ENCODE data around the gene APBB2. TPM values are rescaled to one million over a fixed set of nuclear protein-coding genes. Genes with fewer than 3 reads are reported as not detected.

The APBB2 gene
- total and polyA plus RNA-seq, 2 of the 4 experiments (the other 2 are of a cell fraction) = 47.9 to 75.5 TPM

DNA sequence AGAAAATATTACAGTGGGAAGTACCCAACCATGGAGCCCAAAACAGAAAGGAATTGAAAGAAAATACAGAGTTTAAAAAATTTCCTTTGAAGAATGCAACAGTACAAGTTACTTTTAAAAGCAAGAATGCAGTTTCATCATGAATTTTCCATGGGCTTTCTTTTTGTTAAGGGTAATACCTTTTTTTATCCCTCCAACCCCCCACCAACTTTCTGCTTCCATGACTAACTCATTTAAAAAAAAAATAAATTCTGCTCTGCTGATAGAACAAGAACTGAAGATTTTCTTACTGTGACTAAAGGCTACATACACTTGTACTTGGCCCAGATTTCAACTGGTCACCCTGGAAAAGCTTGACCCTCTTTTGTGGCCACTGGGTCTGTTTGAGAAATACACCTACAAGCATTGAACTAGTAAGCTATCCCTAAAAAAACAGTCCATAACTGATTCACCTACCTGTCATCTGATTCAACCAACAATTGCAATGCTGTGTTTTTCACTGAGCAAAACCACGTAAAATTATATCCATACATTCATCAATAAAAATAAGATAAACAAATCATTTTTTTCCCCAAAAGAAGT, 250.4 kb downstream of the APBB2 start:
- Histone ChIP-seq H4K5ac (ENCODE audit: low read depth, low read length) (no peak overlapping the region), H4K8ac (ENCODE audit: low read depth in 2 of 2, low read length in 2 of 2) (0 out of 4 replicates have a peak overlapping the region, but pooled peaks of 1 of the 2 experiments have one; percentile 46), H2BK15ac (ENCODE audit: low read depth, low read length) (0 out of 3 replicates have a peak overlapping the region, but pooled peaks have one; percentile 14), H3K79me1 (ENCODE audit: low read depth in 1 of 2, low read length in 2 of 2) (peaks cover 0 to 22% of the 10 kb centered on the region in 2 experiments; a peak in 3 of 4 replicates), H3K9me3 (ENCODE audit: control insufficient read depth, insufficient read depth, low read length) (no peaks in the 10 kb centered on the region; the same call in 1 of the 2 replicates), H3K4me2 (ENCODE audit: low read depth, low read length) (peak overlapping the region; percentile 43; the same call in 1 of the 2 replicates), H3K4me1 (ENCODE audit: control insufficient read depth, insufficient read depth, low read length) (peaks cover 13% of the 10 kb centered on the region), H2BK20ac (ENCODE audit: low read depth, low read length) (peak overlapping the region; percentile 62; the same call in 1 of the 2 replicates), H2AK5ac (ENCODE audit: low read depth, low read length) (no peak overlapping the region), H2AK9ac (replicated peaks; ENCODE audit: low read depth, low read length, poor library complexity) (no peak overlapping the region), H3K9me1 (ENCODE audit: insufficient read depth, low read length) (peaks cover 4% of the 10 kb centered on the region; the same call in 1 of the 2 replicates), H3K27ac (ENCODE audit: insufficient read depth, low read length) (no peak overlapping the region), H3K27me3 (ENCODE audit: control insufficient read depth, insufficient read depth, low read length) (no peaks in the 10 kb centered on the region), H3K4ac (ENCODE audit: low read depth, low read length) (no peak overlapping the region; the same call in 1 of the 2 replicates), H3K23ac (ENCODE audit: low read depth, low read length) (no peak overlapping the region), H3K4me3 (ENCODE audit: insufficient read depth, low read depth, low read length) (no peak overlapping the region), H3K9ac (ENCODE audit: low read depth, low read length) (no peak overlapping the region), H4K20me1 (ENCODE audit: insufficient read depth, low read length) (no peaks in the 10 kb centered on the region), H3K56ac (ENCODE audit: extremely low read depth, insufficient read depth, low read length) (no peak overlapping the region), H2AFZ (replicated peaks; ENCODE audit: low read length, poor library complexity) (no peak overlapping the region), H4K91ac (ENCODE audit: insufficient read depth, low read depth, low read length) (no peak overlapping the region), H3K14ac (replicated peaks; ENCODE audit: low read depth, low read length) (0 out of 2 replicates have a peak overlapping the region, but pooled peaks have one; percentile 69), H3K18ac (ENCODE audit: low read depth, low read length) (no peak overlapping the region), H2BK5ac (ENCODE audit: low read depth, low read length, poor library complexity, severe bottlenecking) (peak overlapping the region; percentile 70), H2BK120ac (ENCODE audit: low read depth, low read length) (peak overlapping the region; percentile 46; the same call in 1 of the 2 replicates), H3K36me3 (ENCODE audit: control insufficient read depth, insufficient read depth, low read length) (peaks cover 2% of the 10 kb centered on the region; the same call in 1 of the 2 replicates)
- POLR2A ChIA-PET (ENCODE audit: unreplicated experiment) = no interaction called here
- dilution Hi-C loops (cut with HindIII; ENCODE audit: low sequenced_read_pairs, unreplicated experiment) = no loop called here
- CTCF ChIA-PET = interaction anchor here (1.5 kb wide), 1 partner anchor 248 kb away, joined by 3 read pairs; no protein-coding TSS in a partner anchor
- peak; percentile 73 for DNase-seq
- ATAC-seq (ENCODE audit: low read depth) = peak; percentile 33
- no TSS peak for BruUV-seq (replicated peaks)
- TF ChIP-seq MXI1 (IDR thresholded peaks at IDR 0.05; ENCODE audit: borderline replicate concordance, low read depth, low read length) (no peak), CEBPB (IDR thresholded peaks at IDR 0.05; ENCODE audit: low read depth, low read length) (no peak), RCOR1 (IDR thresholded peaks at IDR 0.05; ENCODE audit: insufficient replicate concordance, low read length) (no peak), NFE2L2 (IDR thresholded peaks at IDR 0.05; ENCODE audit: low read depth, low read length) (no peak), FOS (IDR thresholded peaks at IDR 0.05; ENCODE audit: low read depth, low read length) (no peak), RFX5 (IDR thresholded peaks at IDR 0.05; ENCODE audit: low read depth, low read length) (no peak), BHLHE40 (IDR thresholded peaks at IDR 0.05; ENCODE audit: low read depth, low read length) (no peak)
- TF ChIP-seq, protein P1, sequence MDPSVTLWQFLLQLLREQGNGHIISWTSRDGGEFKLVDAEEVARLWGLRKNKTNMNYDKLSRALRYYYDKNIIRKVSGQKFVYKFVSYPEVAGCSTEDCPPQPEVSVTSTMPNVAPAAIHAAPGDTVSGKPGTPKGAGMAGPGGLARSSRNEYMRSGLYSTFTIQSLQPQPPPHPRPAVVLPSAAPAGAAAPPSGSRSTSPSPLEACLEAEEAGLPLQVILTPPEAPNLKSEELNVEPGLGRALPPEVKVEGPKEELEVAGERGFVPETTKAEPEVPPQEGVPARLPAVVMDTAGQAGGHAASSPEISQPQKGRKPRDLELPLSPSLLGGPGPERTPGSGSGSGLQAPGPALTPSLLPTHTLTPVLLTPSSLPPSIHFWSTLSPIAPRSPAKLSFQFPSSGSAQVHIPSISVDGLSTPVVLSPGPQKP (IDR thresholded peaks at IDR 0.05; ENCODE audit: borderline replicate concordance, low read depth, low read length) = no peak
- TF ChIP-seq, protein P2, sequence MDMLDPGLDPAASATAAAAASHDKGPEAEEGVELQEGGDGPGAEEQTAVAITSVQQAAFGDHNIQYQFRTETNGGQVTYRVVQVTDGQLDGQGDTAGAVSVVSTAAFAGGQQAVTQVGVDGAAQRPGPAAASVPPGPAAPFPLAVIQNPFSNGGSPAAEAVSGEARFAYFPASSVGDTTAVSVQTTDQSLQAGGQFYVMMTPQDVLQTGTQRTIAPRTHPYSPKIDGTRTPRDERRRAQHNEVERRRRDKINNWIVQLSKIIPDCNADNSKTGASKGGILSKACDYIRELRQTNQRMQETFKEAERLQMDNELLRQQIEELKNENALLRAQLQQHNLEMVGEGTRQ (IDR thresholded peaks at IDR 0.05; ENCODE audit: low read depth, low read length) = no peak
- TF ChIP-seq, protein P3, sequence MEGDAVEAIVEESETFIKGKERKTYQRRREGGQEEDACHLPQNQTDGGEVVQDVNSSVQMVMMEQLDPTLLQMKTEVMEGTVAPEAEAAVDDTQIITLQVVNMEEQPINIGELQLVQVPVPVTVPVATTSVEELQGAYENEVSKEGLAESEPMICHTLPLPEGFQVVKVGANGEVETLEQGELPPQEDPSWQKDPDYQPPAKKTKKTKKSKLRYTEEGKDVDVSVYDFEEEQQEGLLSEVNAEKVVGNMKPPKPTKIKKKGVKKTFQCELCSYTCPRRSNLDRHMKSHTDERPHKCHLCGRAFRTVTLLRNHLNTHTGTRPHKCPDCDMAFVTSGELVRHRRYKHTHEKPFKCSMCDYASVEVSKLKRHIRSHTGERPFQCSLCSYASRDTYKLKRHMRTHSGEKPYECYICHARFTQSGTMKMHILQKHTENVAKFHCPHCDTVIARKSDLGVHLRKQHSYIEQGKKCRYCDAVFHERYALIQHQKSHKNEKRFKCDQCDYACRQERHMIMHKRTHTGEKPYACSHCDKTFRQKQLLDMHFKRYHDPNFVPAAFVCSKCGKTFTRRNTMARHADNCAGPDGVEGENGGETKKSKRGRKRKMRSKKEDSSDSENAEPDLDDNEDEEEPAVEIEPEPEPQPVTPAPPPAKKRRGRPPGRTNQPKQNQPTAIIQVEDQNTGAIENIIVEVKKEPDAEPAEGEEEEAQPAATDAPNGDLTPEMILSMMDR (conservative IDR thresholded peaks at IDR 0.05; ENCODE audit: low read depth, low read length) = no peak
- no CpG with 5 or more reads among the region's 1 CpG for WGBS, 2 experiments (ENCODE audit: extremely low coverage in 2 of 2, insufficient read length in 1 of 2)
- in situ Hi-C loops (cut with MboI; ENCODE audit: low sequenced_read_pairs) = no loop called here
- intact Hi-C loops (cut with micrococcal nuclease) = no loop called here

Measured in IMR-90 (cell line).